ENCODE measurements around the gene PTGER2. TPM values are rescaled to one million over a fixed set of nuclear protein-coding genes. Genes with fewer than 3 reads are reported as not detected.

The PTGER2 gene
- polyA plus RNA-seq, 3 donors = 51.5 to 90.4 (median 72.8) TPM

DNA sequence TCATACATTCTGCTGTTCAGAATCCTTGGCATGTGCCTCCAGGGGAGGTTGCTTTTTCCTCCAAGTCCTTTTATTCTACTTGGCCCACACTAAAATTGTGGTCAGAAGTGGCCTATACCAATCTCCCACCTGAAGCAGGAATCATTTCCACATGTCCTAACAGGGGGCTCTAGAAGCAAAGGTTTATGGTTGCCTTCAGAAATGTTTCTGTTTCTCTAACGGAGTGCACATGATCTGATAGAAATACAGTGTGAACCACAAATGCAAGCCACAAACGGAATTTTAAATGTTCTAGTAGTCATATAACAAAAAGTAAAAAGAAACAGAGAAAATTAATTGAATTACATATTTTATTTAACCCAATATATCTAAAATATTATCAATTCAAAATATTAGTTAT is 4.0 kb downstream of the PTGER2 start:
- no peaks in the 10 kb centered on the region for H3K27me3 ChIP-seq (ENCODE audit: control insufficient read depth in 2 of 2, insufficient read depth in 2 of 2, low read length in 2 of 2)
- TF ChIP-seq, protein P1, sequence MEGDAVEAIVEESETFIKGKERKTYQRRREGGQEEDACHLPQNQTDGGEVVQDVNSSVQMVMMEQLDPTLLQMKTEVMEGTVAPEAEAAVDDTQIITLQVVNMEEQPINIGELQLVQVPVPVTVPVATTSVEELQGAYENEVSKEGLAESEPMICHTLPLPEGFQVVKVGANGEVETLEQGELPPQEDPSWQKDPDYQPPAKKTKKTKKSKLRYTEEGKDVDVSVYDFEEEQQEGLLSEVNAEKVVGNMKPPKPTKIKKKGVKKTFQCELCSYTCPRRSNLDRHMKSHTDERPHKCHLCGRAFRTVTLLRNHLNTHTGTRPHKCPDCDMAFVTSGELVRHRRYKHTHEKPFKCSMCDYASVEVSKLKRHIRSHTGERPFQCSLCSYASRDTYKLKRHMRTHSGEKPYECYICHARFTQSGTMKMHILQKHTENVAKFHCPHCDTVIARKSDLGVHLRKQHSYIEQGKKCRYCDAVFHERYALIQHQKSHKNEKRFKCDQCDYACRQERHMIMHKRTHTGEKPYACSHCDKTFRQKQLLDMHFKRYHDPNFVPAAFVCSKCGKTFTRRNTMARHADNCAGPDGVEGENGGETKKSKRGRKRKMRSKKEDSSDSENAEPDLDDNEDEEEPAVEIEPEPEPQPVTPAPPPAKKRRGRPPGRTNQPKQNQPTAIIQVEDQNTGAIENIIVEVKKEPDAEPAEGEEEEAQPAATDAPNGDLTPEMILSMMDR (IDR thresholded peaks at IDR 0.05) = no peak
- Mint-ChIP-seq H3K9me3 (peaks cover 10 to 23% (median 14%) of the 10 kb centered on the region in 7 donors), H3K27ac (peak overlapping the region in 2 of 7 donors; percentile 35 to 41), H3K36me3 (peaks cover 49 to 51% of the 10 kb centered on the region in 2 donors), H3K4me3 (peak overlapping the region in 1 of 2 donors; percentile 34), H3K27me3 (ENCODE audit: low read depth in 3 of 3) (peaks cover 0 to 2% (median under 1%) of the 10 kb centered on the region in 3 donors), H3K4me1 (peaks cover 62% of the 10 kb centered on the region)
- peaks cover 6 to 14% of the 10 kb centered on the region in 2 donors for H3K9me3 ChIP-seq (replicated peaks in 1 of 2; ENCODE audit: control insufficient read depth in 1 of 2, insufficient read depth in 1 of 2, low read length in 2 of 2)
- no peak for DNase-seq
- no CpG with 5 or more reads among the region's 2 CpGs for WGBS (ENCODE audit: insufficient coverage)
- peak overlapping the region; percentile 75 for H3K4me2 ChIP-seq (replicated peaks; ENCODE audit: extremely low read depth, low read length, poor library complexity, severe bottlenecking)
- peaks cover 40 to 51% of the 10 kb centered on the region in 2 donors for H3K4me1 ChIP-seq (ENCODE audit: control insufficient read depth in 1 of 2, insufficient read depth in 2 of 2, low read length in 2 of 2)
- H4K20me1 ChIP-seq (ENCODE audit: insufficient read depth, low read length) = no peaks in the 10 kb centered on the region
- H3K4me3 ChIP-seq (replicated peaks in 1 of 3; ENCODE audit: low read depth in 2 of 3, low read length in 3 of 3) = peak overlapping the region in 1 of 3 experiments; percentile 85
- peaks cover 0 to 19% of the 10 kb centered on the region in 2 donors for H3K36me3 ChIP-seq (replicated peaks in 1 of 2; ENCODE audit: control insufficient read depth in 1 of 2, insufficient read depth in 2 of 2, low read length in 2 of 2)
- no peak overlapping the region for H3K9ac ChIP-seq (ENCODE audit: insufficient read depth, low read length, poor library complexity, severe bottlenecking)
- peaks cover 94% of the 10 kb centered on the region for H3K79me2 ChIP-seq (ENCODE audit: insufficient read depth, low read length)
- no peak overlapping the region for H2AFZ ChIP-seq (ENCODE audit: insufficient read depth, low read depth, low read length, poor library complexity, severe bottlenecking)
- no peak overlapping the region for H3K27ac ChIP-seq (ENCODE audit: low read depth in 1 of 2, low read length in 2 of 2)
- intact Hi-C loops (cut with micrococcal nuclease) = loop anchor here in 1 of 2 donors (10.0 kb wide), 1 partner anchor 377 kb away; the partner anchor contains the start of gene ERO1A

DNA sequence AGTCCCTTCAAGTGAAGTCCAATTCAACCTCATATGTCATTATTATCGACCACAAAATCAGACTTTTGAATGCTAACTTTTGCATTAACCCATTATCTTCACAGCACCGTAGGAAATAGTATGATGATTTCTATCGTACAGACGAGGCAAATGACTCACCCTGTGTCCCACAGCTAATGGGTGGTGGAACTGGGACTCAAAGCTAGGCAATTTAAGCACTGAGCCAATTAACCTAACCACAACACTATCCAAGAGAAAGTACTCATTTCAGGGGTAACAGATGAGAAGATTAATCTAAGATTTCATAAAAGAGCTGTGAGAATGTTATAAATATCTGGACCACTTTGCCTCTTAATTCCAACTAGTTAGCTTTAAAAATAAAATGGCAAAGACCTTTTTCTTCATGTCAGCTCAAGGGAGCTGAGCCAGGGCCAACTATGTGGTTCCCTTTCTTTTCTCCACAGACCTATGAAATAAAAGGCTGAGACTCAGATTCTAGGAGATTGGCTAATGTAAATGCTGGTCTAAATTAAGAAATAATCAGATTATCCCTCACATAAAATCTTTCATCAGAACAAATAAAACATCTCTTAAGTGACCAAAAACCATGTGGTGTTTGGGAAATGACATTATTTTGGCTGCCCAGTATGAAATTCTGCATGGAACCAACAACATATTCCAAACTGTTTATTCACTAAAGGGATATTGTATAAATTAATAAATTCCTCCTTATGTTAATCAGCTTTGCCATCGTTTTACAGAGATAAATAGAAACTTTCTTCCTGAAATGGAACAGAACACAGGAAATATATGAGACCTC is 4.9 kb downstream of the PTGER2 start:
- no peak overlapping the region for H3K27ac ChIP-seq (ENCODE audit: low read depth in 1 of 2, low read length in 2 of 2)
- no peaks in the 10 kb centered on the region for H4K20me1 ChIP-seq (ENCODE audit: insufficient read depth, low read length)
- H3K9ac ChIP-seq (ENCODE audit: insufficient read depth, low read length, poor library complexity, severe bottlenecking) = no peak overlapping the region
- H3K9me3 ChIP-seq (replicated peaks in 1 of 2; ENCODE audit: control insufficient read depth in 1 of 2, insufficient read depth in 1 of 2, low read length in 2 of 2) = peaks cover 6 to 14% of the 10 kb centered on the region in 2 donors
- H3K36me3 ChIP-seq (replicated peaks in 1 of 2; ENCODE audit: control insufficient read depth in 1 of 2, insufficient read depth in 2 of 2, low read length in 2 of 2) = peaks cover 0 to 19% of the 10 kb centered on the region in 2 donors
- peak in 1 of 3 donors; percentile 40 for DNase-seq
- peaks cover 95% of the 10 kb centered on the region for H3K79me2 ChIP-seq (ENCODE audit: insufficient read depth, low read length)
- peaks cover 0 to 2% (median 0%) of the 10 kb centered on the region in 3 donors for H3K27me3 Mint-ChIP-seq (ENCODE audit: low read depth in 3 of 3)
- no peak overlapping the region for H2AFZ ChIP-seq (ENCODE audit: insufficient read depth, low read depth, low read length, poor library complexity, severe bottlenecking)
- no CpG with 5 or more reads among the region's 5 CpGs for WGBS (ENCODE audit: insufficient coverage)
- peaks cover 40 to 49% of the 10 kb centered on the region in 2 donors for H3K4me1 ChIP-seq (ENCODE audit: control insufficient read depth in 1 of 2, insufficient read depth in 2 of 2, low read length in 2 of 2)
- H3K4me3 ChIP-seq (replicated peaks in 1 of 3; ENCODE audit: low read depth in 2 of 3, low read length in 3 of 3) = peak overlapping the region in 1 of 3 experiments; percentile 16
- peak overlapping the region in 1 of 7 donors; percentile 35 for H3K27ac Mint-ChIP-seq
- H3K4me2 ChIP-seq (replicated peaks; ENCODE audit: extremely low read depth, low read length, poor library complexity, severe bottlenecking) = no peak overlapping the region
- TF ChIP-seq, protein P1 (IDR thresholded peaks at IDR 0.05) = no peak
- intact Hi-C loops (cut with micrococcal nuclease) = loop anchor here in 1 of 2 donors (10.0 kb wide), 1 partner anchor 376 kb away; the partner anchor contains the start of gene ERO1A
- peaks cover 51 to 57% of the 10 kb centered on the region in 2 donors for H3K36me3 Mint-ChIP-seq
- H3K4me1 Mint-ChIP-seq = peaks cover 62% of the 10 kb centered on the region
- H3K4me3 Mint-ChIP-seq = no peak overlapping the region
- no peaks in the 10 kb centered on the region for H3K27me3 ChIP-seq (ENCODE audit: control insufficient read depth in 2 of 2, insufficient read depth in 2 of 2, low read length in 2 of 2)
- peaks cover 10 to 26% (median 14%) of the 10 kb centered on the region in 7 donors for H3K9me3 Mint-ChIP-seq
